Measurements from ENCODE around the gene RAD23A. TPM values are rescaled to one million over a fixed set of nuclear protein-coding genes. Genes with fewer than 3 reads are reported as not detected.
"Not testable (repeated sequence)": the region's sequence is repeated elsewhere in the genome, so short reads cannot be mapped to it uniquely, and the experiment has no call there.

Gene RAD23A
- total RNA-seq, 6 donors from 2014 or later: 69.1 to 115 (median 98.8) TPM

DNA sequence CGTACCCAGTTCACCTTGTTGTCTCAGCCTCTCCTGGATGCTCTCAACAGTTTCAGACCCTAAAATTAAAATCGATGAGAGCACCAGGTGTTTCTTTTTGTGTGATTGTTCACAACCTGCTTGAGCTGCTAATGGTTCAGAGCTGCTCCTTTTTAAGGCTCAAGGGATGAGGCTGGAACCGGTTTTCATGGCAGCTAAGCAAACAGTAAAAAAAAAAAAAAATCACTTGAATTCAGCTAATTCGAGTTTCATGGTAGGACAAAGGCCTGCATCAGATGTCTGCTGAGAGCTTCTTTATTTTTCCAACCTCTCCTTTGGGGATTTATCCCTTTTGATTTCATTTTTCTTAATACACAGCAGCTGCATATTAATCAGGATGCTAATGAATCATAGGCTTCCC, 33.1 kb upstream of the RAD23A start:
- no peak for TF ChIP-seq CTCF (IDR thresholded peaks at IDR 0.05)
- no peak for TF ChIP-seq POLR2AphosphoS5 (IDR thresholded peaks at IDR 0.05)
- TF ChIP-seq POLR2A (IDR thresholded peaks at IDR 0.05): no peak
- no peak for TF ChIP-seq EP300 (IDR thresholded peaks at IDR 0.05)
- 39 to 65% methylated on average over 4 of the region's 4 CpGs for WGBS, 2 donors
- H3K27ac ChIP-seq: peak overlapping the region in 3 of 4 donors; percentile 13 to 73 (median 71)

DNA sequence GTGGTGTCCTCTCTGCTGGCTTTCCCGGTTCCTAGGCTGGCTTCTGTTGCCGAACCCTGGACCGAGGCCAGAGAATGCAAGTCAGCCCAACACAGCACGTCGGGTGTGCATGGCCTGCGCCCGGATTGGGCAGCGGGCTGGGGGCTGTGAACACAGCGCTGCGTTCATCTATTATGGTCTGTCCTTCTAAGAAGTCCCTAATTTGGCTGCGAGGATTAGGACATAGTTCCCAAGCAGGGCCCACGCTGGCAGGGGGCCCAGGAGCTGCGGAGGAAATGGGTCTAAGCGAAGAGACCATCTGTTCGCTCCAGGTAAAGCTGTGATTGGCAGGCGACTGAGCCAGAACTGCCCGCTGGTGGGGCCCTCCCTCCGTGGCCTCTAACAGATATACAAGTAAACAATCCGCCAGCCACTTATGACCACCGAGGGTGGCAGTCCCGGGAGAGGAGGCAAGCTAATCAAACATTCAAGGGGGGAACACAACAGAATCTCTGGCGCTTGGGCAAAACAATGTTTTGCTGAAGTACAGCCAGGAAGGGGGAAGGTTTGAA, 32.6 kb upstream of the RAD23A start:
- H3K4me3 ChIP-seq: peak overlapping the region in 3 of 4 donors; percentile 16 to 32 (median 17)

More for the DNA sequence above, 33.1 kb upstream of the RAD23A start:
- peak overlapping the region in 3 of 4 donors; percentile 16 to 32 (median 17) for H3K4me3 ChIP-seq
- no peaks in the 10 kb centered on the region for H3K36me3 ChIP-seq
- H3K27me3 ChIP-seq: no peaks in the 10 kb centered on the region
- no peaks in the 10 kb centered on the region for H3K9me3 ChIP-seq
- DNase-seq: no peak
- peaks cover 20 to 25% (median 21%) of the 10 kb centered on the region in 4 donors for H3K4me1 ChIP-seq
- ATAC-seq (ENCODE audit: low FRiP score in 2 of 2): no peak

DNA sequence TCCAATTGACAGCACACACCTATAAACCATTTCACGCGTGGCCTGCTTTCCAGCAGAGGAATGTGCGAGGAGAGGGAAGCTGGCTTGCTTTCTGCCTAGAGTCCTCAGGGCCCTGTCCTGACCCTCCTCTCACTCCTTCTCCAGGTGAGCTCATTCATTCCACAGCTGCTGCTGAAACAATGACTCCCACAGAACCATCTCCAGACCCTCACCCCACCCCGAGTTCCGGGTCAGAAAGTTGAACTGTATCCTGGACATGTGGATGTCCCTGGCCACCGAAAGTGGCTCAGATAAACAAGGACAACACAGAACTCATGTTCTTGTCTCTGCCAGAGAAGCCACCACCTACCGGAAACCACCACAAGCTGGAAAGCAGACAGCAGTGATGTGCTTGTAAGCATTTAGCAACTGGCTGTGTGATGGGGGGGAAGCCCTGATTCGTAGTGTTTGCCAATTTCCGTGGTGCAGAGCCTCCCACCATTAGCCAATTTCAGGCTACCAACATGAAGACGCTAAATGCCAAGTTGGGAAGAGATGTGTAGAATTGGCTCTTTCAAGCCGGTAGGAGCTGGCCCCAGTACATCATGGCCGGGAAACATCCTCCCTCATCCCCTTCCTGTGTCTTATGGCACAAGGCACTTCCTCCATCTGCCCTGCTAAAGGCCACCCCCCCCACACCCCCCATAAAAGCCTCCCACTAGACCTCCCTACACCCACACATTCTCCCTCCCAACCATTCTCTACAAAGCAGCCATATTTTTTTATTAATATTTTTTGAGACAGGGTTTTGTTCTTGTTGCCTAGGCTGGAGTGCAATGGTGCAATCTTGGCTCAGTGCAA, 31.6 kb upstream of the RAD23A start:
- peak overlapping the region; percentile 13 to 73 (median 59) for H3K27ac ChIP-seq
- ATAC-seq (ENCODE audit: low FRiP score in 2 of 2) (no peak), DNase-seq (peak in 1 of 2 donors; percentile 30)
- no peak overlapping the region for H3K4me3 ChIP-seq
- no peaks in the 10 kb centered on the region for H3K36me3 ChIP-seq
- 41 to 48% methylated on average over 8 to 12 of the region's 12 CpGs for WGBS, 2 donors
- H3K27me3 ChIP-seq: no peaks in the 10 kb centered on the region
- H3K4me1 ChIP-seq: peaks cover 24 to 30% (median 26%) of the 10 kb centered on the region in 4 donors
- no peak for TF ChIP-seq POLR2AphosphoS5 (IDR thresholded peaks at IDR 0.05)
- no peak for TF ChIP-seq CTCF (IDR thresholded peaks at IDR 0.05)
- no peaks in the 10 kb centered on the region for H3K9me3 ChIP-seq

More for the DNA sequence above, 32.6 kb upstream of the RAD23A start:
- H3K27me3 ChIP-seq: no peaks in the 10 kb centered on the region
- no peak for TF ChIP-seq CTCF (IDR thresholded peaks at IDR 0.05)
- H3K9me3 ChIP-seq: no peaks in the 10 kb centered on the region
- DNase-seq (peak; percentile 71 to 85), ATAC-seq (ENCODE audit: low FRiP score in 2 of 2) (peak; percentile 60 to 64)
- peaks cover 20 to 25% (median 21%) of the 10 kb centered on the region in 4 donors for H3K4me1 ChIP-seq
- H3K36me3 ChIP-seq: no peaks in the 10 kb centered on the region
- WGBS, 2 donors: 10 to 15% methylated on average over 6 to 22 of the region's 22 CpGs
- peak overlapping the region; percentile 13 to 73 (median 59) for H3K27ac ChIP-seq

- H3K36me3 ChIP-seq; ATAC-seq (ENCODE audit: low FRiP score in 2 of 2); H3K27ac ChIP-seq; H3K4me3 ChIP-seq; H3K27me3 ChIP-seq; H3K9me3 ChIP-seq; DNase-seq: not testable (repeated sequence)
- 92 to 98% methylated on average over 4 of the region's 4 CpGs for WGBS, 2 donors
- peaks cover 26 to 38% (median 30%) of the 10 kb centered on the region in 4 donors for H3K4me1 ChIP-seq
These were observed 29.8 kb upstream of the RAD23A start for GRCh38 chr19:12915860-12916259.

DNA sequence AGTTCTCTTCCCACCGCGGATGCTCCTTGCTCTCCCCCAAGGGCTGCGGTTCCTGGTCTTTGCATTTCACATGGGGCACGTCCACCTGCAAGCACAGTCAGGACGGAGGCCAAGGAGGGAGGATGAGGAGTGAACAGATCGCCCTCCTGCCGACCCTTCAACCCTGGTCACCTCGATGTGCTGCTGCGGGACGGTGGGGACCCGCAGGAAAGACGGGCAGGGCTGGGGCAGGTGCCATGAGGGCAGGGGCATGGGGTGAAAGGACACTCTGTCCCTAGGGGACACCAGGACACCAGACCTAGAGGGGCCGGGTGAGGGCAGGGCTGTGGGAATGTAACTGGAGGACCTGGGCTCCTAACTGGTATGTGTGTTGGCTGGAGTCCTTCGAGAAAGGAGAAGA, 27.4 kb upstream of the RAD23A start:
- Histone ChIP-seq H3K27ac (no peak overlapping the region), H3K4me1 (peaks cover 15 to 27% (median 20%) of the 10 kb centered on the region in 4 donors), H3K9me3 (no peaks in the 10 kb centered on the region), H3K27me3 (no peaks in the 10 kb centered on the region), H3K4me3 (no peak overlapping the region), H3K36me3 (peaks cover 7 to 13% (median 11%) of the 10 kb centered on the region in 4 donors)
- no peak for TF ChIP-seq POLR2AphosphoS5 (IDR thresholded peaks at IDR 0.05)
- no peak for TF ChIP-seq CTCF (IDR thresholded peaks at IDR 0.05)
- no peak for TF ChIP-seq EP300 (IDR thresholded peaks at IDR 0.05)
- no peak for TF ChIP-seq POLR2A (IDR thresholded peaks at IDR 0.05)
- WGBS, 2 donors: 93 to 94% methylated on average over 14 of the region's 14 CpGs
- ATAC-seq (ENCODE audit: low FRiP score in 2 of 2) (no peak), DNase-seq (no peak)
